Stimulated activated CD8-positive, alpha-beta memory T cell treated with anti-CD3 and anti-CD28 coated beads, Interleukin-12 subunit alpha, Interleukin-12 subunit beta, amount 100 ng/mL, for 4 hours (primary cell): ENCODE results near the gene SORL1.
A peak's percentile ranks its signal among the peaks of the same experiment; 100 is the strongest.
"Not testable (repeated sequence)": the region's sequence is repeated elsewhere in the genome, so short reads cannot be mapped to it uniquely, and the experiment has no call there.

ENCODE experiments used
- DNase-seq: peaks from one replicate; pipeline ENCODE4 v3.0.0-alpha.2; 2020; ENCODE audit warnings: low read depth

Gene SORL1, protein sequence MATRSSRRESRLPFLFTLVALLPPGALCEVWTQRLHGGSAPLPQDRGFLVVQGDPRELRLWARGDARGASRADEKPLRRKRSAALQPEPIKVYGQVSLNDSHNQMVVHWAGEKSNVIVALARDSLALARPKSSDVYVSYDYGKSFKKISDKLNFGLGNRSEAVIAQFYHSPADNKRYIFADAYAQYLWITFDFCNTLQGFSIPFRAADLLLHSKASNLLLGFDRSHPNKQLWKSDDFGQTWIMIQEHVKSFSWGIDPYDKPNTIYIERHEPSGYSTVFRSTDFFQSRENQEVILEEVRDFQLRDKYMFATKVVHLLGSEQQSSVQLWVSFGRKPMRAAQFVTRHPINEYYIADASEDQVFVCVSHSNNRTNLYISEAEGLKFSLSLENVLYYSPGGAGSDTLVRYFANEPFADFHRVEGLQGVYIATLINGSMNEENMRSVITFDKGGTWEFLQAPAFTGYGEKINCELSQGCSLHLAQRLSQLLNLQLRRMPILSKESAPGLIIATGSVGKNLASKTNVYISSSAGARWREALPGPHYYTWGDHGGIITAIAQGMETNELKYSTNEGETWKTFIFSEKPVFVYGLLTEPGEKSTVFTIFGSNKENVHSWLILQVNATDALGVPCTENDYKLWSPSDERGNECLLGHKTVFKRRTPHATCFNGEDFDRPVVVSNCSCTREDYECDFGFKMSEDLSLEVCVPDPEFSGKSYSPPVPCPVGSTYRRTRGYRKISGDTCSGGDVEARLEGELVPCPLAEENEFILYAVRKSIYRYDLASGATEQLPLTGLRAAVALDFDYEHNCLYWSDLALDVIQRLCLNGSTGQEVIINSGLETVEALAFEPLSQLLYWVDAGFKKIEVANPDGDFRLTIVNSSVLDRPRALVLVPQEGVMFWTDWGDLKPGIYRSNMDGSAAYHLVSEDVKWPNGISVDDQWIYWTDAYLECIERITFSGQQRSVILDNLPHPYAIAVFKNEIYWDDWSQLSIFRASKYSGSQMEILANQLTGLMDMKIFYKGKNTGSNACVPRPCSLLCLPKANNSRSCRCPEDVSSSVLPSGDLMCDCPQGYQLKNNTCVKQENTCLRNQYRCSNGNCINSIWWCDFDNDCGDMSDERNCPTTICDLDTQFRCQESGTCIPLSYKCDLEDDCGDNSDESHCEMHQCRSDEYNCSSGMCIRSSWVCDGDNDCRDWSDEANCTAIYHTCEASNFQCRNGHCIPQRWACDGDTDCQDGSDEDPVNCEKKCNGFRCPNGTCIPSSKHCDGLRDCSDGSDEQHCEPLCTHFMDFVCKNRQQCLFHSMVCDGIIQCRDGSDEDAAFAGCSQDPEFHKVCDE (N-terminal part only)

GRCh38 chr11:121451986-121452608 is at the start of gene SORL1:
SORL1 (plus strand) TSS chr11:121452314; CDS start chr11:121452332, 18 bp downstream.
- DNase-seq = peak; percentile 59

GRCh38 chr11:121405646-121406045 is 46.5 kb upstream of the SORL1 start:
- no peak for DNase-seq

DNA sequence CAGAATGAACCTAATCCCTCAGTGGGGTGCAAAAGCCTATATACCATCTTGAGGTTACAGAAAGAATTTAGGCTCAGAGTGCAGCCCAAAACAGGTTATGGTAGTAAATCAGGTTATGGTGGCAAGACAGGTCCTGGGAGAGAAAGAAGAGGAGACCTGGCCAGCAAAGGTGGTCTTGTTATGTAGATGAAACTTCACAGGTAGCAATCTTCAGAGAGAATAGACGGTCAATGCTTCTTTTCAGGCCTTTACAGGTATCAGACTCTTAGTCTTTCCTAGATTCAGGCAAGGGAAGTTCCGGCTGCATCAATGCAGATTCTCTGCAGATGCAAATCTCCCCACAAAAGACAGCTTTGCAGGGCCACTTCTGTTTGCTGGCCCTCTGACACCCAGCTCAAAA is 45.8 kb upstream of the SORL1 start:
- DNase-seq = no peak

DNA sequence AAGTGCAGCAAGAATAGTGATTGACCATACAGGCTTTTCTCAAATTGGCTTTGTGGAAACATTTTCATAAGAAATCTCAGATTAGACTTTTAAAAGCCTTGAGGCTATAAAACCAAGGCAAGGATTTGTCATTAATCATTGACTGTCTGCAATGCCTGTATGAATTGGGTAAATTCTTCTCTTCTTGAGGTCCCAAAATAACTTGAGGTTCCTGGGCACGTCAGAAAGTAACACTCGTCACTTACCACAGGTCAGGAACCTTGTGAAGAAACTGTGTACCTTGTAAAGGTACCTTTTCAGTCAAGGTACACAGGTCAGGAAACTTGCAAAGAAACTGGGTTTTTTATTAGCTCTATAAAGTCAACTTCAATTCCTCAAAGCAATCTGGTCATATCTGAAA is 43.3 kb upstream of the SORL1 start:
- no peak for DNase-seq

DNA sequence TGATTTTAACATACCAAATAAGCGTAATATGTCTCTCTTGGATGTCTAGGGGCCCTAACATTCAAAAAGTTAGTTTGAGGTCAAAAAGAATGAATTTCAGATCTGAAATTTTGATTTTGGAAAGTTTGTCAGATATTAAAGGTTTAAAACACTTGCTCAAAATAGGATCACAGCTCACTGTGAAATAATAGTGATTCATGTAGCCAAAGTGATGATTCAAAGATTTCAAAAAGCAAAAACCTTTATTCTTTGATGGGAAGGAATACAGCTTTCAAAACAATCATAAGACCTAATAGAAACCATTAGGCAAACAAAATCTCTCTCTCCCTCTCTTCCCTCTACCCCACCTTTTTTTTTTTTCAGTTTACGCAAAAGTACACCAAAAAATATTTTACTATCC is 42.1 kb upstream of the SORL1 start:
- DNase-seq = not testable (repeated sequence)

GRCh38 chr11:121411330-121411729 is 40.8 kb upstream of the SORL1 start:
- DNase-seq = not testable (repeated sequence)

DNA sequence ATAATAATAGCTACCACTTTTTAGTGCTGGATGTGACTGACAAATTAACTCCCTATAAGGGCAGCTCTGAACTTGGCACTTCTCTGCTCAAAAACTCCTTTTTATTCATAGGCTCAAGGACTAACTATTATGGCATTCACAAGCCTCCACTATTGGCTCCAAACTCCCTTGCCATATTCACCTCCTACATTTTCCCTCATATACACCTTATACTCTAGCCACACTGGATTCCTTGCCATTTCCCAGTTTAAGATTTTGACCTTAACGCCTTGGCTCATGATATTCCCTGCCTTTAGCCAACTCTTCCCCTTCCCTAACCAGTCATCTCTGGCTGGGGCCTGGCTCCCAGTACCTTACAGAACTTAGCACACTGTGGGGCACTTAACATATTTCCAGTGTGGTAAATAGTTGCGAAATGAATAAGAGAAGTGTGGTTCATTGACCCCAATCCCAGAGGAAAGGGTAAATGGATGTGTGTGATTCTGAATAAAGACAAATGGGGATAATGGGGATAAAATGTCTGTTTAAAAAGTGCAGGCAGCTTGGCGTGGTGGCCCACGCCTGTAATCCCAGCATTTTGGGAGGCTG is 40.0 kb upstream of the SORL1 start:
- DNase-seq = no peak

- DNase-seq = no peak
Observed at GRCh38 chr11:121412711-121413415, 39.3 kb upstream of the SORL1 start.

DNA sequence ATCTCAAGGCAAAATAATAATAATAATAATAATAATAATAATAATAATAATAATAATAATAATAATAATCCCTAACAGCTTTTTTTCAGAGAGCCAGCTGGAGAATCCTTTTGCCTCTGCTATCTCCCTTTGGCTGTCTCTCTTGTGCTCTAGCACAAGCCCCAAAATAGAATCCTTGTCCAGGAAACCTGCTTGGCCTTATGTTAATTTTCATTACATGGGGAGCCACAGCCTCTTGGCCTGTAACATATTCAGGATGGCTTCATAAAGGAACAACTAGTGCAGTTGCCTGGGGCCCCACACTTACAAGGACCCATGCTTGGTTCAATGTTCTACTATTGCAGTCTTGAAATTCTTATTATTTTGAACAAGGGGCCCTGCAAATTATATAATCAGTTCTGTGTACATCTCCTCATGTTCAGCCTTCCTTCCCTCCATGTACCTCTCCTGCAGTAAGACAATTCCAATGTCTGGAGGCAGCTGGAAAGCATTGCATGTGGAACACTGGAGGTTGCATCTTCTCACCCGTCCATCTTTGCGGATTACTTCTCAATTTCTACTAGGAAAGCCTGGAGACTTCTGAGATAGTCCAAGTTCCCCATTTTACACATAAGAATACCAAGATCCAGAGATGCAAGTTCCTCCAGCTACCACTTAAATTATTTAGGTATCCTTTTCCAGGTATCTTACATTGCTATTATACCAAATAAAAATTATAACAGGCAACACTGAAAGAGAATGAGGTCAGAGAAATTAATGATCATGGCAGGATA is 37.8 kb upstream of the SORL1 start:
- DNase-seq = no peak

DNA sequence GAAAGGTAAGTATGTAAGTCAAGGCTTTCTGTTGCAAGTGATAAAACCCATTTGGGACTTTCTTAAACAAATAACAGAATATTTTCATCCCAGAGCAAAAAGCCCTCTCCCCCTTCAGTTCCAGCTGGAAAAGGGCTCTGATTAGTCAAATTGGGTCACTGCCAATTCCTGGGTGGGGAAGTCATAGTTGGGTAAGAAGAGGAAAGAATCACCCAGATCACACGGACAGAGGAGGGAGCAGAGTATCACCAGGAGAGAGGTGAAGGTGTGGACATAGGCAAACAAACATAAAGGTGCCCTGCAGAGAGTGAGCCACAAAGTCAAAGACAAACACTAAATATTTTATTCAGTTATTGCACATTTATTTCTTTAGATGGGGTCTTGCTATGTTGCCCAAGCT is 36.3 kb upstream of the SORL1 start:
- DNase-seq = no peak

- peak; percentile 10 for DNase-seq
Observed at GRCh38 chr11:121417055-121417551, 35.0 kb upstream of the SORL1 start.

DNA sequence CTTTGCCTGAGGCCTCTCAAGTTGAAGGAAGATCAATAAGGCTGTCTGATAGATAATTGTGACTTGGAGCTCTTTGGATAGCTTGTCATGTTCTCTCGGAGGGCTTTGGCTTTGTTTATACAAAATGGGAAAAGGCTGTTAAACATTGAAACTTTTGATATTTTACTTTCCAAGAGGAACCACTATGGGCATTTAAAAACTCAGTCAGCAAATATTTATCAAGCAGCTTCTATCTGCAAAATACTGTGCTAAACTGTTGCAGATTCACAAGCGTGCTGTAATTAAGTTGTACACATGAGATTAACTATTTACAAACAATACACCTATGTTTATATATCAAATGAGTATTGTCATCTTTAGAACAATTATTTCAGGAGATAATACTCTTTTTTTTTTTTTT is 34.5 kb upstream of the SORL1 start:
- DNase-seq = no peak

GRCh38 chr11:121418625-121419114 is 33.4 kb upstream of the SORL1 start:
- DNase-seq = no peak

DNA sequence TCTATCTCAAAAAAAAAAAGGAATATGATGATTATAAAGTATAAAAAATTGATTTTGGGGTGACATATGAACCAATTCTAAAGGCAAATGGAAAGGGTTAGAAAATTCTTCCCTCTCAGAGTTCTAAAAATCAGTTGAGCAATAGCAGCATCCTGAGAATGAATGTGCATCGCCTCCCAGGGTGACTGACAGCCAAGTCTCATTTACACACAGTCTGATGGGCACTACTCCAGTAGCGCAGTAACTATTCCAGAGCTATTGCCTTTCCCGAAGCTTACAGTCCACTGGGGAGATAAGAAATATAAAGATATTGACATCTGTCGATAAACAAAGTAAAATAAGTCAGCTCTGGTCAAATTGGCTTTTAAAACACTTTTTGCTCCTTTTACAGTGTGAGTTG is 32.3 kb upstream of the SORL1 start:
- no peak for DNase-seq

DNA sequence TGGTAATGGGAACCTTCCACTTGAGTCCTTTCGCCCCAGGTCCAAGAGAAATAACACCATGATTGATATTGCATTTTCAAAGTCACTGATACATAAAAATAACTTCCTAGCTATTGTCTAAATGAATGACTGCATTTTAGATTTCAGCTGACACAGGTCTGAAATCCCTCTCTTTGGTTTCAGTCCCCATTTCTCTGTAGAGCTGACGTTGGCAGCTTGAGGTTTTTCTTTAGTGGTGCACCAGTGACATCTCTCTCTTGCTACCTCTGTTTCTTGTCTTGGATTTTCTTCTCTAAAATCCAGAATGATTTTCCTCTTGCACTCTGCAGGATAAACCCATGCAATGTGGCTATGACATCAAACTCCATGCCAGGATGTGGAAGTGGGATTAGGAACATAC is 31.7 kb upstream of the SORL1 start:
- DNase-seq = no peak

DNA sequence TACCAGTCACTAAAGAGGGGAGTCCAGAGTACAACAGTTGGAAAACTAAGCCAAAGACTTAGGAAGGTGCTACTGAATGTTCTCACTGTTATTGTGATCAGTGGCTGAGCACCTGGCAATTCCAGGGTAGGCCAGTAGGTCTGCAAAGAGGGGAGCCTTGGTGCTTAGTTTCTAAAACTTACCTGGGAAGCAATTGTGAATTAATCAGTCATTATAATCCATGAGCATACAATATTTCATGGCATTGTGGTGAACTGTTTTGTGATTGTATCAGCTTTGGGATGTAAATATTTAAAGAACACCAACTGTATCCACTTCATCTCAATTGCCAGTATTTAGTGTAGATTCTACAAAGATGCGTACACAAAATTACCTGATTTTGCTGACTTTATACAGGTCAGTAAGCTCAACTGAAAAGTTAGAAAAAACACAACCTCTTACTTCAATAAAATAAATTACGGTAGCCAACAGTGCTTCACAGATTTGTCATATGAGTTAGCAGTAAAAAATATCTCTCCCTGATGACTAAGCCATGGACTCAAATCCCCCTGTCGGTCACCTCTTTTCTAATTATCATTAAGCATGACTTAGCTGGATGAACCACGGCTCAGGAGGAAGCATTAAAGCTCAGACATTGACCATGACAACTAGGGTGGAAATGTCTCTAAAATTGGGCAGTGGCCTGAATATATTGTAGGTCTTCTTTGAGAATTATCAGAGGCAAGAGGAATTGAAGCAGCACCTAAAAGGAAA is 30.8 kb upstream of the SORL1 start:
- no peak for DNase-seq

GRCh38 chr11:121422675-121423074 is 29.4 kb upstream of the SORL1 start:
- DNase-seq = no peak

- no peak for DNase-seq
Observed at GRCh38 chr11:121425828-121426227, 26.3 kb upstream of the SORL1 start.
